Brain pericyte (primary cell): ENCODE data around the gene FOXL3.
"Not testable (repeated sequence)": the region's sequence is repeated elsewhere in the genome, so short reads cannot be mapped to it uniquely, and the experiment has no call there.

Experiments used
- DNase-seq: peaks from one replicate; pipeline ENCODE4 v3.0.0-alpha.2; 2012; ENCODE audit warnings: low read depth, low spot score

Gene FOXL3

GRCh38 chr7:255038-255435 is 34.9 kb upstream of the FOXL3 start:
- no peak for DNase-seq

DNA sequence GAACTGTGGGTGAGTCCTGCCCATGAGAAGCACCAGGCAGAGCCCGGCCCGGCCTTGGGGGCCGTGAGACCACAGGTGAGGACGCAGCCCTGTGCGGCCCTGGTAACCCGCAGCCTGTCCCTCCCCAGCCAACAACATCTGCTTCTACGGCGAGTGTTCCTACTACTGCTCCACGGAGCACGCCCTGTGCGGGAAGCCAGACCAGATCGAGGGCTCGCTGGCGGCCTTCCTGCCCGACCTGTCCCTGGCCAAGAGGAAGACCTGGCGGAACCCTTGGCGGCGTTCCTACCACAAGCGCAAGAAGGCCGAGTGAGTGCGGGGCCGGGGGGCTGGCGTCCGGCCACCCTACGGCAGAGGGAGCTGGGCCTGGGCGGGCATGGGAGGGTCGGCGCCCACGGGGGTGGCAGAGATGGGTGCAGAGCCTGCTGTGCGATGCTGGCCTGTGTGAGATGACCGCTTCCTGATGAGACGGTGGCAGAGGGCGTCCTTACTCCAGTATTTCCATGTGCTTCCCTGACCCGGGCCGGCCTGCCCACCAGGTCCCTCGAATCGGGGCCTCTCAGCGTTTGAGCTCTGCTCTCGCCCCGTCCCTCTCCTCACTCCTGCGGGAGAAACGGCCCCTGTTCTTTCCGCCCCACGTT is 34.1 kb upstream of the FOXL3 start:
- DNase-seq = no peak

GRCh38 chr7:256461-256940 is 33.5 kb upstream of the FOXL3 start:
- no peak for DNase-seq

DNA sequence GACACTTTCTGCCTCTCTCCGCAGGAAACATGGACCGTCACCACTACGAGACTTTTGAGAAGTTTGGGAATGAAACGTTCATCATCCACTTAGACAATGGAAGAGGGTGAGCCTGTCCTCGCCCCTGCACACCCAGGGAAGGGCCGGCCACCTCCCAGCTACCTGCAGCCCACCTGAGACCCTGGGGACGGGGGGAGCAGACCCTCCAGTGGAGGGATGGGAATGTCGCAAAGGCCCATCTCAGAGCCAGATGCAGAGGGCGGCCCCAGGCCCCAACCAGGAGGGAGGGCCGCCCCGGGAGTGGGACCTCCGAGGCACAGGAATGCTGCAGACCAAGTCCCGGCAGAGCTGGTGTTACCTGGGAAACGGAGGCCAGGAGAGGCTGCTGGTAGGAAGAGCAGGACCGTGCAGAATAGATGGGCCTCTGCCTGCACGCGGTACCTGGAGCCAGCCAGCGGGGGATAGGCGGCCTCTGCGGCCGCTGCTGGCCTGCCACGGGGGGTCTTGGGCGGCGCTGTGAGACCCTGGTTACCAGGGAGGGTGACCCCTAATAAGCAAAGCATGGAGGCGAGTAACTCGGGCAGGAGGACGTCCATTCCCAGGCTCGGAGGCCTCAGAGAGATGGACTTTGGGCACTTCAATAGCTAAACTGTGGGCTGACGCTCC is 32.9 kb upstream of the FOXL3 start:
- DNase-seq = no peak

DNA sequence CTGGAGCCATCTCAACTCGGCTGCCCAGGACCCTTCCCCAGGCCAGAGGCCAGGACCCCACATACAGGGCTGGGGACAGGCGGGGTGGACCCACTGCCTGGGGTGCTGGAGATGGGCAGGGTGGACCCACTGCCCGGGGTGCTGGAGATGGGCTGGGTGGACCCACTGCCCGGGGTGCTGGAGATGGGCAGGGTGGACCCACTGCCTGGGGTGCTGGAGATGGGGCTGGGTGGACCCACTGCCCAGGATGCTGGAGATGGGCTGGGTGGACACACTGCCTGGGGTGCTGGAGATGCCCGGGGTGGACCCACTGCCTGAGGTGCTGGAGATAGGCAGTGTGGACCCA is 32.4 kb upstream of the FOXL3 start:
- DNase-seq = no peak

DNA sequence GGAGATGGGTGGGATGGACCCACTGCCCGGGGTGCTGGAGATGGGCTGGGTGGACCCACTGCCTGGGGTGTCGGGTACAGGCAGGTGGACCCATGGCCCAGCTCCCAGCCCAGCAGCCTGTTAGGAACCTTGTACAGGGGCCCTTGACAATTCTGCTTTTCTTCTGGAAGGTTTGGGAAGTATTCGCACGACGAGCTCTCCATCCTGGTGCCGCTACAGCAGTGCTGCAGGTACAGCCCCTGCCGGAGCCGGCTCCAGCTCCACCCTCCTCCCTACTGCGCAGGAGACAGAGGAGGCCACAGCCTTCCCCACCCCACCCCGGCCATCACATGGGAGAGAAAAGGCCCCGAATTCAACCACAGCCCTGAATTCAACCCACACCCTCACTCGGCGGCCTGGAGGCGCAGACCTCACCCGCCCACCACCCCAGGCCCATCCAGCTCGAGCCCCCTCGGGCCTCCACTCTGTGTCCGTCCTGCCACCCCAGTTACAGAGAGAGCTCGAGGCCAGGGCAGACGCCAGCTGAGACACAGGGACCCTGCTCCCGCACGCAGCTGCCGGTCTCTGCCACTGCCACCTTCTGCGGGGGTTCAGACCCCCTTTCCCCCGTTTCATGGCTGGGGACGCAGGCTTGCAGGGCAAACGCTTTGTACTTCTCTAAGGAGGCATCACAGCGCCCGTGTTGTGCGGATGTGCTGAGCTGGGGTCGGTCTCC is 31.3 kb upstream of the FOXL3 start:
- DNase-seq = no peak

DNA sequence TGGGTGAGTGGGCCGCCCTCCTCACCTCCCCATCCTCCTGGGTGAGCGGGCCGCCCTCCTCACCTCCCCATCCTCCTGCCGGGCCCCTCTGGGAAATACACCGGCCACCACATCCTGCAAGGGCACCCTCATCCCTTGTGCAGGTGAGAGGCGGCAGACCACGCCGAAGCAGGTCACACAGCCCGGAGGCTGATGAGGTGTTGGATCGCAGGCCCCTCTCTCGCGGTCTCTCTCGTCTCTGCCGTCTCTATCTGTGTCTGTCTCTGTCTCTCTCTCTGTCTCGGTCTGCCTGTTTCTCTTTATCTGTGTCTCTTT is 30.8 kb upstream of the FOXL3 start:
- DNase-seq = no peak

DNA sequence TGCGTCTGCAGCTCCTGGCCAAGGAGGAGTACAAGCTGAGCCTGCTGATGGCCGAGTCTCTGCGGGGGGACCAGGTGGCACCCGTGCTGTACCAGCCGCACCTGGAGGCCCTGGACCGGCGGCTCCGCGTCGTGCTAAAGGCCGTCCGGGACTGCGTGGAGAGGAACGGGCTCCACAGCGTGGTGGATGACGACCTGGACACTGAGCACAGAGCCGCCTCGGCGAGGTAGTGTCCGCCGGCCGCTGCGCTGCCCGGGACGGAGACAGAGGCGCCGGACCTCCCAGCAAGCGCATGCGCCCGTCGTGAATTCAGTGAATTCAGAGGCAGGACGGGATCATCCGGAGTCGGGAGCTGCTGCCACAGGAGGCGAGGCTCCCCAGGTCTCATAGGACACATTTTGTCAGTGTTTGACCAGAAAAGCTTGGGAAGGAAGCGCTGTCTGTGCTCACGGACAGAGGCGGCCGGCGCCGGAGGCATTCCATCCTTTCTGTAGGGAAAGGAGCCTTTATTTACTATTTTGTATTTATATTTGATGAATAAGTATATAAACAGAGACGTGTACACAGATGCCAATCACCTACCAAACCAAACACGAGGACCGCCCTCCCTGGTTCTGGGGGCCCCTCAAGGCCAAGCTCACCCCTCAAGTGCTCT is 30.1 kb upstream of the FOXL3 start:
- no peak for DNase-seq

DNA sequence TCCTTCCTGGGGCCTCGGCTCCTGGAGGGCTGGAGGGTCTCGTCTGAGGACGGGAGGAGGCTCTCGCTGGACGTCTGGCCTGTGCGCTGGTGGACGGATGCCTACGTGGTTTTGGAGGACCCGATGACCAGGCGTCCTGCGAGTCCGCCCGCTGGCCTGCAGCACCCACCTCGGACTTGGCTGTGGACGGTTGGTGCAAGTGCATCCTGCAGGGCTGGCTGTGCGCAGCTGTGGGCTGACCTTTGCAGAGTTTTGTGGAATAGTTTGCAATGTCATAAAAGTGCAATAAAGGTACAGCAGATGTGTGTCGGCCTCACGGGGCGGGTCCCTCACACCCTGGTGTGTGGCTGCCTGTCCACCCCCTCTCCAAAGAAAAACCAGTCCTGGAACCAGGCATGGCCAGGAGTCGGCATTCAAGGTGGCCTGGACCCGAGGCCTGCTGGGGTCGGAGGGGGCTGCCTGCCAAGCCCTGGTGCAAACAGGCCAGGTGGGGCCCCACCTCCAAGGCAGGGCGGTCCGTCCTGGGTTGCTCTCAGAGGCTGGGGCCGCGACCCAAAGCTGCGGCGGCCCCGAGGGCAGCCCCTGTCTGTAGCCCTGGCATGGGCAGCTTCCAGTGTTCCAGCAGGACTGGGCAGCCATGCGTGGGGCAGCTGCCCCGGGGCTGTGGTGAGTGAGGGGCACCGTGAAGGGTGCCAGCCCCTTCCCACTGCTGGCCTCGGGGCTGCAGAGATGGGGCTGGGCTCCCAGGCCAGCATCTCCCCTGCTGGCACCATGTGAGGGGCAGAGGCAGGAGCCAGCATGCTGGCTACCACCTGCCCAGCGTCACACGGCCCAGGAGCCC is 29.3 kb upstream of the FOXL3 start:
- DNase-seq = no peak

DNA sequence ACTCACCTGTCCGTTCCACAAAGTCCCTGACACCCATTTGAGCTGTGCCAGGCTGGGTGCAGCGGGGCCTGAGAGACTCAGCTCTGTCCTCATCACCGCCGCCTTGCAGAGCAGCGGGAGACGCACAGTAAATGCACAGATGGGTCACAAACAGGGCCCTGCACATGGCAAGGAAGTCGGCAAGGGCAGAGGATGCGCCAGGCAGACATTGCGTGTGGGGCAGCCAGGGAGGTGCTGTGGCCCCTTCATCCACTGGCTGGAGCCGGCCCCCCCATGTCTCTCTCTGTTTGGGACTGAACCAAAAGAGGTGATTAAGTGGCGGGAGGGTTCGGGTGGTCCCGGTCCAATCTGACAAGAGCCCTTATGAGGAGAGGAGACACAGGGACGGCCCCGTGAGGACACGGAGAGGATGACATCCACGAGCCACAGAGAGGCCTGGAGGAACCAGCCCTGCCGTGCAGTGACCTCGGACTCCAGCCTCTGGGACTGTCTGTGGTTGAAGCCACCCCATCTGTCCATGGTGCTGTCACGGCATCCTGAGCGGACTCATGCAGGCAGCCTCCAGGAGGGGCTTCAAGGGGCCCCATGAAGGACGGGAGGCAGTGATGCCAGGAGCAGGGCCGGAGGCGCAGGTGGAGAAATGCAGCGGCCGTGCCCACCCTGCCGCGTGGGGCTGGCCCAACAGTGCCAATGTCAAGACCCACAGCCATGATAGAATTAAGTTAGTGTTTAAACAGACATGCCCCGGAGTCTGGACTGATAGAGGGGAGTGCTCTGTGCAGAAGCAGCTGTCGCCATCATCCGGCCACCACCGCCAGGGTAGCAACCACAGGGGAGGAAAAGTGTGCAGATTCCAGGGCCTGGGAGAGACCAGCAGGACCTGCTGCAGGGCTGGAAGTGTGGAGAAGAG is 28.4 kb upstream of the FOXL3 start:
- no peak for DNase-seq

DNA sequence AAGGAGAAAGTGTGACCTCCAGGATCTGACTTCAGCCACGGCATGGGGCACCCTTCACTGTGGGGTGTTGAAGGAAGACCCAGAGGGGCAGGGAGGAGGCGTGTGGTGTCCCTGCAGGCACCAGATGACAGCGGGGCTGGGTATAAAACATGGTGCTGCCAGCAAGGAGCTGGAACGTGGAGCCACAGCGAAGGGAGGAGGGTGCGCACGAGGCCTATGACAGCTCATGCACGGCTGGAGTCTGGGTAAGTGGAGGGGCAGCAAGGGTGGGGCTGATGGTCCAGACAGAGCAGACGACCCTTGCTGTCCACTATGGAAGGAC is 27.8 kb upstream of the FOXL3 start:
- no peak for DNase-seq

DNA sequence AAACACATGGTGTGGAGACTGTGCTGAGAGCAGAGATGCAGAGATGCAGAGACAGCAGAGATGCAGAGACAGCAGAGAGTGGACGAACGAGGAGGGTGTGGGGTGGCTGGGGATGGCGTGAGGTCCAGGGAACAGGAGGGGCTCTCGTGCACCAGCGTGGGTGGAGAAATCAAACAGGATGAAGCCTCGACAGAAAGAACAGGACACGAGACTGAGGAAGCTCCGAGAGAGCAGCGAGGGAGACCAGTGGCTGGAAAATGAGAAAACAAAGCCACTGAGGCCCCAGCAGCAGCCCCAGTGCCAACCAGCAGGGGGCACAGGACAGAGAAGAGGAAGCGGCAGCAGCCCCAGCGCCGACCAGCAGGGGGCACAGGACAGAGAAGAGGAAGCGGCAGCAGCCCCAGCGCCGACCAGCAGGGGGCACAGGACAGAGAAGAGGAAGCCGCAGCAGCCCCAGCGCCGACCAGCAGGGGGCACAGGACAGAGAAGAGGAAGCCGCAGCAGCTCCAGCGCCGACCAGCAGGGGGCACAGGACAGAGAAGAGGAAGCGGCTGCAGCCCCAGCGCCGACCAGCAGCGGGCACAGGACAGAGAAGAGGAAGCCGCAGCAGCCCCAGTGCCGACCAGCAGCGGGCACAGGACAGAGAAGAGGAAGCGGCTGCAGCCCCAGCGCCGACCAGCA is 27.2 kb upstream of the FOXL3 start:
- not testable (repeated sequence) for DNase-seq

DNA sequence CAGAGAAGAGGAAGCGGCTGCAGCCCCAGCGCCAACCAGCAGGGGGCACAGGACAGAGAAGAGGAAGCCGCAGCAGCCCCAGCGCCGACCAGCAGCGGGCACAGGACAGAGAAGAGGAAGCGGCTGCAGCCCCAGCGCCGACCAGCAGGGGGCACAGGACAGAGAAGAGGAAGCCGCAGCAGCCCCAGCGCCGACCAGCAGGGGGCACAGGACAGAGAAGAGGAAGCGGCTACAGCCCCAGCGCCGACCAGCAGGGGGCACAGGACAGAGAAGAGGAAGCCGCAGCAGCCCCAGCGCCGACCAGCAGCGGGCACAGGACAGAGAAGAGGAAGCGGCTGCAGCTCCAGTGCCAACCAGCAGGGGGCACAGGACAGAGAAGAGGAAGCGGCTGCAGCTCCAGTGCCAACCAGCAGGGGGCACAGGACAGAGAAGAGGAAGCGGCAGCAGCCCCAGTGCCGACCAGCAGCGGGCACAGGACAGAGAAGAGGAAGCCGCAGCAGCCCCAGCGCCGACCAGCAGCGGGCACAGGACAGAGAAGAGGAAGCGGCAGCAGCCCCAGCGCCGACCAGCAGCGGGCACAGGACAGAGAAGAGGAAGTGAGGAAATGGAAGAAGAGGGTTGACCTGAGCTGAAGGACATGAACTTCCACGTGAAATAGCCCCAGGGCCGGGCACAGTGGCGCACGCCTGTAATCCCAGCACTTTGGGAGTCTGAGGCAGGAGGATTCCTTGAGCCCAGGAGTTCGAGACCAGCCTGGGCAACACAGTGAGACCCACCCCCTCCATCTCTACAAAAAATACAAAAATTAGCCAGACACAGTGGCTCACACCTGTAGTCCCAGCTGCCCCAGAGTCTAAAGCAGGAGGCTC is 26.3 kb upstream of the FOXL3 start:
- DNase-seq = not testable (repeated sequence)

- DNase-seq = no peak
Measured at GRCh38 chr7:264541-265191, 25.3 kb upstream of the FOXL3 start.

DNA sequence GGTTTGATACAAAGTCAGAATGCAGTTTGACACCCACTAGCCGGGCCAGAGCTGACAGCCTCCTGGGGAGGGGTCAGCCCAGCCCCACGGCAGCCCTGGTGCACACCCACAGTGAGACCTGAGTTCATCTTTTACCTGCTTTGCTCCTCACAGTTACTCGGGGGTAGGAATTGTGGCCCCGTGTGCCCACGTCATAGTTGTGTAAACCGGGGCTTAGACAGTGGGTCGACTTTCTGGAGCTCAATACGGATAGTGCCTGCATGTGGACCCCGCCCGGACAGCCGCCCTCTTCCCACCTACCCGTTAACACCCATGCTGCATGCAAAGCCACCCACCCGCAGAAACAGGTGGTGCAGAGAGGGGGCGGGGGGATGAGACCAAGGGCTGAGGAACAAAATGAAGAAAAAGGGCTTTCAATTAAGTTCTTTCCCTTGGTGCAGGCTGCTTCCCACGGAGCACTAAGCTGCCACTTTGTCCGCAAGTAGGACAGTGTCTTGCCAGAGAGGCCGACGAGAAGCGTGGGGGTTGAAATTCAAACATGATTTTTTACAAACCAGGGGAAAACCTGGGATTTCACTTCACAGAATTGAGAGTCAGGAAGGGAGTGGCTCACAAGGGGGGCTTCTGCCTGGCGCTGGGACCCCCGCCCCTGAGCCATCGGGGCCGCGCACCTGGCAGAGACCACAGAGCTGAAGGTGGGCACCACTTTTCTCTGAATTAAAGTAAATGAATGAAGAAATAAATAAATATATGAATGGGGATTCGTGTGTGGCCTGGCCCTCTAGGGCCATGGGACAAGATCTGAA is 24.6 kb upstream of the FOXL3 start:
- DNase-seq = no peak

DNA sequence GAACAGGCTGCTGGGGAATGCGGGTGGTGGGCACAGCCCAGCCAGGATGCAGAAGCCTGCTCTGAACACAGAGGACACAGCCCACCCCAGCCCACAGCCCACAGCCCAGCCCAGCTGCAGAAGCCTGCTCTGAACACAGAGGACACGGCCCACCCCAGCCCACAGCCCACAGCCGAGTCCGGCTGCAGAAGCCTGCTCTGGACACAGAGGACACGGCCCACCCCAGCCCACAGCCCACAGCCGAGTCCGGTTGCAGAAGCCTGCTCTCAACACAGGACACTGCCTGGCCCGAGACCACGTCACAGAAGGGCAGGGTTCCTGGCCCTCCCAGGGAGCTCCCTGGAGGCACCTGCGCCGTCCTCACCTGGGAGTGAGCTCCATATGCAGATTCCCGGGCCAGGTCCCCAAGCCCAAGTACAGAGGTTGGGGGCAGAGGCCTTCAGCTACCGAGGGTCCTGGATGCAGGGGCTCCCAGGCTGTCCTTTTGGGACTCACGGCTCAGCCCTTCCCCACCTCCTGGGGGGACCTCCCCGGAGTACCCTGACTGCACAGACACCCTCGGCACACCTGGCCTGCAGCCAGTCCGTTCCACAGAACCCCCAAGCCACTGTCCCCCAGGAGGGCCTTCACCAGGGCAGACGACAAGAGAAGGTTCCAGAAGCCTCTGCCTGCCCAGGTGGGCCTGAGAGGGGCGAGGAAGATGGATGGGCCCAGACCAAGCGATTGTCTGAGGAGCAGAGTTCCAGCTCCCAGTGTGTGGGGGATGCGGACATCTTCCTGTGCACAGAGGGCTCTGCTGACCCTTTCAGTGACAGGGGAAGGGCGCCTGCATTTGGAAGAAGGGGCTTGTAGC is 23.7 kb upstream of the FOXL3 start:
- DNase-seq = no peak
